ENCODE measurements around the gene CMAS. TPM values are rescaled to one million over a fixed set of nuclear protein-coding genes. Genes with fewer than 3 reads are reported as not detected.

The CMAS gene
- total RNA-seq, 1 experiment from 2014 or later = 70.4 TPM

GRCh38 chr12:22032732-22033131 lies 13.3 kb upstream of the CMAS start:
- TF ChIP-seq CTCF (IDR thresholded peaks at IDR 0.05; ENCODE audit: insufficient read depth in 1 of 2, low read depth in 1 of 2, low read length in 1 of 2, severe bottlenecking in 1 of 2, unreplicated experiment in 1 of 2) = no peak
- DNase-seq = no peak
- ChIA-PET CTCF (no interaction called here), POLR2A (no interaction called here)
- no peak overlapping the region for H3K4me3 ChIP-seq (ENCODE audit: low read depth, low read length)
- Mint-ChIP-seq H3K36me3 (ENCODE audit: insufficient read depth, unreplicated experiment) (no peaks in the 10 kb centered on the region), H3K4me3 (ENCODE audit: unreplicated experiment) (no peak overlapping the region), H3K4me1 (ENCODE audit: low read depth, unreplicated experiment) (peaks cover 21% of the 10 kb centered on the region), H3K9me3 (ENCODE audit: unreplicated experiment) (peaks cover 22% of the 10 kb centered on the region), H3K27me3 (ENCODE audit: insufficient read depth, unreplicated experiment) (no peaks in the 10 kb centered on the region), H3K27ac (ENCODE audit: unreplicated experiment) (no peak overlapping the region)
- H3K36me3 ChIP-seq (ENCODE audit: control insufficient read depth, insufficient read depth, low read length) = no peaks in the 10 kb centered on the region
- H3K27me3 ChIP-seq (replicated peaks; ENCODE audit: control insufficient read depth, insufficient read depth, low read length) = no peaks in the 10 kb centered on the region
- peaks cover 19% of the 10 kb centered on the region for H3K4me1 ChIP-seq
- intact Hi-C loops (cut with micrococcal nuclease; ENCODE audit: unreplicated experiment) = no loop called here
- BruUV-seq (replicated peaks) = no TSS peak
- peaks cover 6% of the 10 kb centered on the region for H3K9me3 ChIP-seq

- intact Hi-C loops (cut with micrococcal nuclease; ENCODE audit: unreplicated experiment) = no loop called here
- CTCF ChIA-PET = interaction anchor here (0.7 kb wide), 4 partner anchors 16 to 358 kb away, joined by 4 to 6 read pairs (median 6); no protein-coding TSS in a partner anchor
Observed at GRCh38 chr12:22034709-22035506, 11.1 kb upstream of the CMAS start.

GRCh38 chr12:22037947-22038346 lies 8.1 kb upstream of the CMAS start:
- H3K27me3 ChIP-seq (replicated peaks; ENCODE audit: control insufficient read depth, insufficient read depth, low read length) = no peaks in the 10 kb centered on the region
- no TSS peak for BruUV-seq (replicated peaks)
- peaks cover 37% of the 10 kb centered on the region for H3K4me1 Mint-ChIP-seq (ENCODE audit: low read depth, unreplicated experiment)
- intact Hi-C loops (cut with micrococcal nuclease; ENCODE audit: unreplicated experiment) = no loop called here
- no peak overlapping the region for H3K4me3 ChIP-seq (ENCODE audit: low read depth, low read length)
- no peak overlapping the region for H3K27ac Mint-ChIP-seq (ENCODE audit: unreplicated experiment)
- CTCF ChIA-PET = no interaction called here
- DNase-seq = no peak
- peaks cover 8% of the 10 kb centered on the region for H3K9me3 Mint-ChIP-seq (ENCODE audit: unreplicated experiment)
- POLR2A ChIA-PET = no interaction called here
- peaks cover 29% of the 10 kb centered on the region for H3K4me1 ChIP-seq
- H3K36me3 ChIP-seq (ENCODE audit: control insufficient read depth, insufficient read depth, low read length) = no peaks in the 10 kb centered on the region
- H3K27me3 Mint-ChIP-seq (ENCODE audit: insufficient read depth, unreplicated experiment) = no peaks in the 10 kb centered on the region
- H3K9me3 ChIP-seq = no peaks in the 10 kb centered on the region; the same call in 1 of the 2 replicates
- H3K36me3 Mint-ChIP-seq (ENCODE audit: insufficient read depth, unreplicated experiment) = no peaks in the 10 kb centered on the region
- no peak for TF ChIP-seq CTCF (IDR thresholded peaks at IDR 0.05; ENCODE audit: insufficient read depth in 1 of 2, low read depth in 1 of 2, low read length in 1 of 2, severe bottlenecking in 1 of 2, unreplicated experiment in 1 of 2)
- H3K4me3 Mint-ChIP-seq (ENCODE audit: unreplicated experiment) = no peak overlapping the region

More at GRCh38 chr12:22034709-22035506, 11.1 kb upstream of the CMAS start:
- TF ChIP-seq CTCF (IDR thresholded peaks at IDR 0.05; ENCODE audit: insufficient read depth in 1 of 2, low read depth in 1 of 2, low read length in 1 of 2, severe bottlenecking in 1 of 2, unreplicated experiment in 1 of 2) = no peak
- Histone ChIP-seq H3K9me3 (no peaks in the 10 kb centered on the region; the same call in 1 of the 2 replicates), H3K36me3 (ENCODE audit: control insufficient read depth, insufficient read depth, low read length) (no peaks in the 10 kb centered on the region), H3K4me1 (peaks cover 19% of the 10 kb centered on the region), H3K27me3 (replicated peaks; ENCODE audit: control insufficient read depth, insufficient read depth, low read length) (no peaks in the 10 kb centered on the region), H3K4me3 (ENCODE audit: low read depth, low read length) (no peak overlapping the region)
- Mint-ChIP-seq H3K27ac (ENCODE audit: unreplicated experiment) (peak overlapping the region; percentile 8), H3K36me3 (ENCODE audit: insufficient read depth, unreplicated experiment) (no peaks in the 10 kb centered on the region), H3K4me1 (ENCODE audit: low read depth, unreplicated experiment) (peaks cover 21% of the 10 kb centered on the region), H3K27me3 (ENCODE audit: insufficient read depth, unreplicated experiment) (no peaks in the 10 kb centered on the region), H3K9me3 (ENCODE audit: unreplicated experiment) (peaks cover 16% of the 10 kb centered on the region), H3K4me3 (ENCODE audit: unreplicated experiment) (no peak overlapping the region)
- no TSS peak for BruUV-seq (replicated peaks)
- POLR2A ChIA-PET = interaction anchor here (0.5 kb wide), 2 partner anchors 507 to 590 kb away, joined by 3 to 4 read pairs; partner anchors contain the start of gene ETNK1
- DNase-seq = peak in 1 of 2 experiments; percentile 35

All from Caco-2 (cell line).